Mononuclear cell (primary cell): Measurements from ENCODE around the gene TDRD7. TPM values are rescaled to one million over a fixed set of nuclear protein-coding genes. Genes with fewer than 3 reads are reported as not detected.
"Not testable (repeated sequence)": the region's sequence is repeated elsewhere in the genome, so short reads cannot be mapped to it uniquely, and the experiment has no call there.

Experiments used
- H3K27me3 ChIP-seq: 2 replicates; pipeline ENCODE4 v1.6.0; 2011; ENCODE audit warnings: low read length, control low read depth; ENCODE audit not compliant: insufficient read depth
- H3K4me1 ChIP-seq: 2 replicates; pipeline ENCODE4 v1.5.1; 2011; ENCODE audit warnings: mild to moderate bottlenecking, low read length, control low read depth; ENCODE audit not compliant: insufficient read depth
- H3K4me3 ChIP-seq: 2 replicates; pipeline ENCODE4 v1.5.1; 2011; ENCODE audit warnings: mild to moderate bottlenecking, low read length, moderate library complexity
- H3K9me3 ChIP-seq: 2 replicates; pipeline ENCODE4 v1.5.1; 2011; ENCODE audit warnings: low read depth, mild to moderate bottlenecking, control low read depth, low read length
- total RNA-seq: library from RNA; depleted of rRNA; stranded (reverse); fragments of >200 nt; gene quantifications from one replicate; pipeline ENCODE4 v1.2.3, GENCODE V29; 2012

The TDRD7 gene
- total RNA-seq, 1 donor = 7.2 TPM

DNA sequence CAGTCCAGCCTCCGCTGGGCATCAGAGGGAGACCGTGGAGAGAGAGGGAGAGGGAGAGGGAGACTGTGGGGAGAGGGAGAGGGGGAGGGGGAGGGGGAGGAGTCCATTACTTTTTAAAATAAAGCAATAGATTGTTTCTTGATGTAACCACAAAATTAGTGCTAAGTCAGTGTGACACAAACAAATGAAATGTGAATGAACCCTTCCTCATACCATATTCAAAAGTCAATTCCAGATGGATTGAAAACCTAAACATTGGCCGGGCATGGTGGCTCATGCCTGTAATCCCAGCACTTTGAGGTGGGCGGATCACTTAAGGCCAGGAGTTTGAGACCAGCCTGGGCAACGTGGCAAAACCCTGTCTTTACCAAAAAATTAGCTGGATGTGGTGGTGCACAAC lies 87.0 kb downstream of the TDRD7 start:
- not testable (repeated sequence) for H3K9me3 ChIP-seq, H3K4me3 ChIP-seq
- H3K27me3 ChIP-seq = peaks cover 40% of the 10 kb centered on the region
- H3K4me1 ChIP-seq = peaks cover 19% of the 10 kb centered on the region

DNA sequence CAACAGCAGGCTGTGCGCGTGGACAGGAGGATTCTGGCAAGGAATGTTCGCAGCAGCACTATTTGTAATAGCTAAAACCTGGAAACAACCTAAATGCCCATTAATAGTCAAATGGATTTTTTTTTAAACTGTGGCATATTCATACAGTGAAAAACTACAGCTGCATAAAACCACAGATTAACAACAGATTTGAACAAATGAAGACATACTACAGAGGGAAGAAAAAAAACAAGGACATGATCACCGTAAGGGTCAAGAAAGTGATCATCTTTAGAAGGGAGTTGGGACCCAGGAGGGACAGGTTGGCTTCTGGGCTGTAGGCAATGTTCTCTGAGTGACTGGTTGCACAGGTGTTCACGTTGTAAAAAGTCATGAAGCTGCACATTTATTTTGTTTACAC lies 88.4 kb downstream of the TDRD7 start:
- Histone ChIP-seq H3K9me3 (no peaks in the 10 kb centered on the region), H3K27me3 (peaks cover 52% of the 10 kb centered on the region), H3K4me1 (peaks cover 19% of the 10 kb centered on the region), H3K4me3 (no peak overlapping the region)

DNA sequence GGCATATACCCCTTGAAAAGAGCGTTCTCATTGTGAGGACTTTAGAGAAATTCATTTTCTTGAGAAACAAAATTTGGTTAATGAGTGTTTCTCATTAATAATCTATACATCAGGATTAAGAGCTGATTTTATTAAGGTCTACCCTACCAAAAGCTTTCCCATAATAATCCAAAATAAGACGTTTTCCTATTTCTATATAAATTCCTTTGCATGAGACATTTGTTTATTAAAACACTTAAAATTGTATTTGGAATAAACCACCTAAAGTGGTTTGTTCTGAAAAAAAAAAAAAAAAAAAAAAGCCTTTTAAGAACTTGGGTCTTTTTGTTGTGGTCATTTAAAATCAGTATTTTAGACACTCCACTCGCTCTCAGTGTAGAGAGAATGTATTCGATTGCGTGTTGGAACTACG lies 88.9 kb downstream of the TDRD7 start:
- Histone ChIP-seq H3K4me1 (peaks cover 19% of the 10 kb centered on the region), H3K27me3 (peaks cover 57% of the 10 kb centered on the region), H3K9me3 (no peaks in the 10 kb centered on the region), H3K4me3 (no peak overlapping the region)

DNA sequence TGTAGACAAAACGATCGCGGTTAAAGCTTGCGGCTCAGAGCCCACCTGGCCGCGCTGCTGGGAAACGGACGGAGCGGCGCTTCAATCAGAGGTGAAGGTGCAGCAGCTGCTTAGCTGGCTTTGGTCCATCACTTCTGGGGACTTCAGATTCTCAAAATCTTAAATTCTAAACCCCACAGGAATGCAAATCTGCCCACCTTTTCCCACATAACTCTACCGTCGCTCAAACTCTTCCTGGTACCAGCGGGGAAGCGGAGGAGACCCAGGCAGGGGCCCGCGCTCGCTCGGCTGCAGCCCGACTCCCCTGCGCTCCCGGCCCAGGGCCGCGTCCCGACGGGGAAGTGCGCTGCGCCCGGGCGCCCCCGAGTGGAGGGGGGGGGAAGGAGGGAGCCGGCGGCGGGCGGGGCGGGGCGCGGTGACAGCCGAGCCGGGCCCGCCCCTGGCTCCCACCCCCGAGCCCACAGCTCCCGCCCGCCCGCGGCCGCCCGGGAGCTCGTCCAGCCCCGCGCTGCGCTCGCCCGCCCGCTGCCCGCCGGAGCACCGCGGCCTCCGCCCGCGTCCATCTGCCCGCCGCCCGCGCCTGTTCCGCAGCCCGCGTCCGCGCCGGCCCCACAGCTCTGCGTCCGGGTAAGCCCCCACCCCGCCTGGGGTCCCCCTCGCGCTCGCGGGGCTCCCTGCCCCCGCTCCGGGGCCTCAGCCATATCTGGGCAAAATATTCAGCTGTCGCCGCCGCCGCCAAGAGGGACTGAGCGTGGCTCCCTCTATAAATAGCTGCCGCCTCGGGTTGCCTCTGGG lies 89.5 kb downstream of the TDRD7 start, which contains the start of gene TMOD1:
Gene TMOD1 (plus strand): TSS at position 490 of the 795 bp plus-strand sequence. CDS start 22,523 bp downstream, outside the sequence.
- Histone ChIP-seq H3K9me3 (no peaks in the 10 kb centered on the region), H3K27me3 (peaks cover 63% of the 10 kb centered on the region), H3K4me1 (peaks cover 19% of the 10 kb centered on the region), H3K4me3 (peak within 1 kb of the TSS; percentile 6)

DNA sequence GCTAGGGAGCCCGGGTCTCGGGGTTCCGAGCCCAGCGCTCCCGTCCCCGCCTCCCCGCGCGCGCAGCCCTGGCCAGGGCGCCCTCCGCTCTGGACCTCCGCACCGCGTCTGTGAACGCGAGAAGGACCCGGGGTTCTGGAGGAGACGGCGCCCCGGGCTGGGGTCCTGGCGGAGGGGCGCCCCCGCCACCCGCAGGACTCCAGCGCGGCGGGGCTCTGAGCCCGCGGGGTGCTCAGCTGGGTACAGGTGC lies 90.0 kb downstream of the TDRD7 start:
- Histone ChIP-seq H3K27me3 (peaks cover 63% of the 10 kb centered on the region), H3K4me1 (peaks cover 19% of the 10 kb centered on the region), H3K4me3 (peak overlapping the region; percentile 6), H3K9me3 (no peaks in the 10 kb centered on the region)

DNA sequence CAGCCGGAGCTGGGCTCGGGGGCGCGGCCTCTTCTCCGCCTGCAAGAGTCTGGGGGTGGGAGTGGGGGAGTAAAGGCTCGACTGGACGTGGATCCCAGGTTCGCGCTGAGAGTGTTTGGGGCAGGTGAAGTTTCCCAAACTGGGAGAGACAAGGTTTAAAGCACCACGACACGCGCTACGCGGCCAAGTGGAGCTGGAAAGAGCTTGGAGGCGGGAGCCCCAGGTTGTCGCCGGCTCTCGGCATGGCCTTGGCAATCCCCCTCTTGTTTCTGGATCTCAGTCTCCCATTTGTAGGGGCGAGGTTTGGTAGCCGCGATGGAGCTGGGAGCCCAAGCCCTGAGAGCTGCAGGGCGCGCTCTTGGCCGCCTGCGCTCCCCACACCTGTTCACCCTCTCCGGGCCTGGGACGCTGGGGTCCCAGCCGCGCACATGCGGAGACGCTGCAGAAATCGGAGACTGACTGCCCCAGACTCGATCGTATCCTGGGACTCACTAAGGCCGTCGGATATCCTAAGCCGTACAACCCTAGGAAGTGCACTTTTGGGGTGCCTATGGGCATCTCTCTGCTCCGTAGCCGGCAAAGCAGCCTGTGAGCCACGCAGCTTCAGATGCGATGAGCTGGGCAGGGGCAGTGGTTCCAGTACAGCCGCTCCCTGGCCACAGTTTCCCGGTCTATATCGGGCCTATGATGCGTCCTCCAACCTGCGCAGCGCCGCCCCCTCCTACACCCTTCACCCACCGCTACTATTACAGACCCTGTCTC lies 90.5 kb downstream of the TDRD7 start:
- H3K27me3 ChIP-seq = peaks cover 63% of the 10 kb centered on the region
- H3K9me3 ChIP-seq = no peaks in the 10 kb centered on the region
- H3K4me1 ChIP-seq = peaks cover 19% of the 10 kb centered on the region
- no peak overlapping the region for H3K4me3 ChIP-seq

DNA sequence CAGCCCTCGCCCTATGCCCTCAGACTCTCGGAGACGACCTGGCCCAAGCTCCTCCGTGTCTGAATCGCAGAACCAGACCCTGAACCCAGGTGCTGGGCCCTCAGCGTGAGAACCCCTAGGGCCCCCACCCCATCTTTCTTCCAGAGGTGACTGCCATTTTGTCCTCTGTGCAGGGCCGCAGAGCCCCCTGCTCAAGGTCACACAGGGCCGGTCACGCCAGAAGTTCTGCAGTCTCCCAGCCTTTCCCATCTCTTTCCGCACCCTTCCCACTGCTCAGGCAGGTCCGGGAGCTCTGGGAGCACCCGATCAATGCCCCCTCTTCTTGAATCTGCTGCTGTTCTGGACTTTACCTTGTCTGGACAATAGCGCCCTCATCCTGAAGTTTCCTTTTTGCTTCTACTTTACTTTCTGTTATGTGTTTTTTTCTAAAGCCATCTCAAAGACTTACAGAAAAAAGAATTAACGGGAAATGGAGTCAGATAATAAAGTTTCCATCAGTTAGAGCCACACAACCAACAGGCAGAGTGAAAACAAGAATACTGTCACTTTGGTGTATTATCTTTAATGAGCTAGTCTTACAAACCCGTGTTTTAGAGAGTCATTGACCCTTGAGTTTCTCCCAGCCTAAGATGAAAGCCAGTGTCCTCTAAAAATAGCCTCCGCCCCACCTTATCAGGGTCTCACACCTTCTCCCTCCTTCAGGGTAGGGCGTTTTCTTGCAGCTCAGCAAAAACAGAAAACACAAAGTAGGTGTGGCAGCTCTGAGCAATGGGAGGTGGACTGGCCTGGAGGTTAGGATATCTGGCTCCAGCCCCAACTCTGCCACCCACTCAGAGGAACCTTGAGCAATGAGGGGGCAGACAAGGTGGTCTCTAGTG lies 91.3 kb downstream of the TDRD7 start:
- peaks cover 19% of the 10 kb centered on the region for H3K4me1 ChIP-seq
- H3K27me3 ChIP-seq = peaks cover 63% of the 10 kb centered on the region
- H3K4me3 ChIP-seq = no peak overlapping the region
- H3K9me3 ChIP-seq = no peaks in the 10 kb centered on the region

DNA sequence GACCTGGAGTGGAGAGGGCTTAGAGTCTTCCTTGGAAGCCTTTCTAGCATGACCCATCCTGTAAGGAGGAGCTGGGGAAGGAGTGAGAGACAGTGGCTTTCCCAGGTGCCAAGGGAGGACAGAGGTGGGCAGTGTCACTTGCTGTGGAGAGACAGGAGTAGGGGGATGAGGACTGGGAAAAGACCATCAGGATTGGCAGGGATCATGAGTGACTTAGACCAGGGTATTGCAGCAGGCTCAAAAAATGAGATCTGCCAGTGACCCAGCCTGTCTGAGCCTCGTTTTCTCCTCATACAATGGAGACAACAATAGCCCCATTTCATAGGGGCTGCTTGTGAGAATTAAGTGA lies 91.9 kb downstream of the TDRD7 start:
- peaks cover 19% of the 10 kb centered on the region for H3K4me1 ChIP-seq
- peaks cover 65% of the 10 kb centered on the region for H3K27me3 ChIP-seq
- no peak overlapping the region for H3K4me3 ChIP-seq
- H3K9me3 ChIP-seq = no peaks in the 10 kb centered on the region

DNA sequence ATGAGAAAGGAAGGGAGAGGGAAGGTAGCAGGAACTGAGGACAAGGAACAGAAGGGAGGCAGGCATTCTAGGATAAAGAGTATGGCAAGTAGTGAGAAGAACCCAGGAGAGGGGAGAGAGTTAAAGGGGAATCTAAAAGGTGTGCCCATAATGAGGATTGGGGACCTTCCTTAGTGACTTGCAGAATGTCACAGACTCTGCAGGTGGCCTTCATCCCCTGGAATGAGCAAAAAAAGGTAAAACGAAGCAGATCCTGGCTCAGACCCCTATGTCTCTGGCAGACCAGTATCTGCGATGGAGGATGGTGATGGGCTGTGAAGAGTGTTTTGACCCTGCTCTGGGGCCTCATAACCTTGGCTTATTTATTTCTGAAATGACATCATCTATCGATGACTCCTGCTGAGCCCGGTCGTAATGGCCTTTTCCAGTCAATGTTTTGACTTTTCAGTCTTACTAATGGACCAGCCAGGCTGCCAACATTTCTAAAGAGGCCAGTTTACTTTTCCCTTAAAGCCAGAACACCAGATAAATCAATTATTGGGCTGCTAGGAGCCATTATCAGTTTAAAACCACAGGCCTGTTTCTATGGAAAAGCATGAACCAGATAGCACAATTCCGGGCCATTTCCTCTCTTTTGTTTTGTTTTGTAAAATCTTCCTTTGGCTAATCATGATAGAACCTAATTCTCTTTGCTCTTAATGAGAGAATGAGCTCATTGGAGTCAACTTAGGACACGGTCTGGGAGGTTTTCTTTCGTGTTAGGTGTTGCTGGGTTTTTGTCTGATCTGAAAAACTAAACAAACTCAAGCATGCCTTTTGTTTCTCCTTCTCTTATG lies 92.7 kb downstream of the TDRD7 start:
- Histone ChIP-seq H3K27me3 (peaks cover 64% of the 10 kb centered on the region), H3K9me3 (no peaks in the 10 kb centered on the region), H3K4me1 (peaks cover 19% of the 10 kb centered on the region), H3K4me3 (no peak overlapping the region)

DNA sequence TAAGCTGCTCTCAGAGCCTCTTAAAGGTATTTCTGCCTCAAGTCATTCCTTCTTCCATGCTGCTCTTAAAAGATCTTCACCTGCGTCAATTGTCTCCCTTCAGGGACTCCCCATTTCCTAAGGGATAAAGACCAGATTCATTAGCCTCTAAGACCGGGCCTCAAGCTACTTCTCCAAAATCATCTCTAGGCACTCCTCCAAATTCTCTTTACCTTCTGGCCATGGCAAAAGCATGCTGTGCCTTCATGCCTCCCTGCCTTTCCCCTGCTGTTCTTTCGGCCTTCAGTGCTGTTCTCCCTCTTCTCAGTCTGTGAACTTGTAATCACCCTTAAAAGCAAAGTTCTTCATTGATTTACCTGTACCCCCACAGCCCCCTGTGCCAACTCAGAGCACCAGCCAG lies 93.9 kb downstream of the TDRD7 start:
- Histone ChIP-seq H3K27me3 (peaks cover 52% of the 10 kb centered on the region), H3K9me3 (no peaks in the 10 kb centered on the region), H3K4me3 (no peak overlapping the region), H3K4me1 (peaks cover 19% of the 10 kb centered on the region)

DNA sequence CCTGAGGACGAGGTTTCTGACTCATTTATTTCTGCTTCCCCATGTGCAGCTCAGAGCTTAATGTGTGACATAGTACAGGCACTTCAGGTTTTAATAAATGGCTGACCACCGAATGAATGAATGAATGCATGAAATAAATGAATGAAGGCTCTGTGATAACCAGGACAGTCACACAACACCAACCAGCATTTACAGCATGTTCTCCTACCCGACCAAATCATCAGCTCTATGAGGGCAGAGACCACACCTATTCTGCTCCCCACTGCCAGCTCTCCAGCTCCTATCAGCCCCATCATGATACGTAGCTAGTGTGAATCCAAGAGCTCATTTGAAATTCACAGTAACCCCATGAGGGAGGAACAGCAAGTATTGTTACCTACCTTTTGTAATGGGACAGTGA lies 94.4 kb downstream of the TDRD7 start:
- no peak overlapping the region for H3K4me3 ChIP-seq
- H3K27me3 ChIP-seq = peaks cover 48% of the 10 kb centered on the region
- peaks cover 16% of the 10 kb centered on the region for H3K4me1 ChIP-seq
- H3K9me3 ChIP-seq = no peaks in the 10 kb centered on the region

DNA sequence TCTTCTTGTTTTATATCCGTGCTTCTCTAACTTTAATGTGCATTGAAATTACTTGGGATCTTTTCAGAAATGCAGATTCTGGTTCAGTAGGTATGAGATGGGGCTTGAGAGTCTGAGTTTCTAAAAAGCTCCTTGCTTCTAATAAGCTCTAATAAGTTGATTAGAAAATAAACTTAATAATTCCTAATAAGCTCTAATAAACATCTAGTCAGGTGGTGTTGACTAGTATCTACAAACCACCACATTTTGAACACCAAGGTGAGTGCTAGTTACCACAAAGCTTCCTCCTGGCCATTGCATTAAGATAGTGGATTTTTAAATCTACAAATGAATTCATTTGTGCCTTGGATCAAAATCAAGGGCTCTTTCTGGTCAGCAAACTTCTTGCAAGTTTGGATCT lies 94.9 kb downstream of the TDRD7 start:
- peaks cover 14% of the 10 kb centered on the region for H3K4me1 ChIP-seq
- no peaks in the 10 kb centered on the region for H3K9me3 ChIP-seq
- H3K4me3 ChIP-seq = no peak overlapping the region
- H3K27me3 ChIP-seq = peaks cover 47% of the 10 kb centered on the region

DNA sequence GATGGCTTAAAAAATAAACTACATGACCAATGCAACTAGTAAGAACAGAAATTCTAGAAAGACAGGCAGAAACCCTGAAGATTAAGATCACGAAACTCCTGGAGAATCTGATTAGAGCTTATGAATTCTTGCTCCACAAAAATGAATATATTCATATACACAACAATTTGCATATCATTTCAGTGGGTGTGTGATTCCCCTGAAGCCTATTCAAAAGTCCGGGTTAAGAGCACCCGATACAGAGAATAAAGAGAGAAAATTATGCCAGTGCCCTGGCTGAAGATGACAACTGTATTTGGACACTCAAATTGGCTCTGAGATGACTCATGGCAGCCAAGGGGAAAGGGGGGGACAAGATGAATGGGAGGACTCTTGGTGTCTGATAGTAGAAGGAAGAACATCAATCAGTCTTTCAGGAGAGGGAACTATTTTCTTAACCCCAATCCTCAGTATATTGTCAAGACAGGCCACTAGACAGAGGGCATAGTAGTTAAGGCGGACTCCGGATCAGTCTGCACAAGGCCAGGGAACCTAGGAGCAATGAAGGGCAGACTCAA lies 95.6 kb downstream of the TDRD7 start:
- peaks cover 7% of the 10 kb centered on the region for H3K4me1 ChIP-seq
- no peak overlapping the region for H3K4me3 ChIP-seq
- no peaks in the 10 kb centered on the region for H3K9me3 ChIP-seq
- peaks cover 40% of the 10 kb centered on the region for H3K27me3 ChIP-seq

DNA sequence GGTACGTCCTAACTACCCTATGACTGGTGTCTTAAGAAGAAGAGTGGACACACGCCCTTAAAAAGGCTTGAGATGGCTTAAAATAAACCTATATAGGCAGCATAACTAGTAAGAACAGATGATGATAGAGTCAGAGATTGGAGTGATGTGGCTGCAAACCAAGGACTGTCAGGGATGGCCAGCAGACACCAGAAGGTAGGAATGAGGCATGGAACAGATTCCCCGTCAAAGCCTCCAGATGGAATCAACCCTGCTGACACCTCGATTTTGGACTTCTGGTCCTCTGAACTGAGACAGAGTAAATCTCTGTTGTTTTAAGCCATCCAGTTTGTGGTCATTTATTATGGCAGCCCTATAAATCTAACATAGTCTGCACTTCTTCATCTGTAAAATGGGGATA lies 97.0 kb downstream of the TDRD7 start:
- Histone ChIP-seq H3K4me1 (no peaks in the 10 kb centered on the region), H3K9me3 (no peaks in the 10 kb centered on the region), H3K27me3 (peaks cover 26% of the 10 kb centered on the region), H3K4me3 (no peak overlapping the region)
